Dedifferentiated amniotic fluid mesenchymal stem cell (primary cell): ENCODE measurements around the gene SMYD3.

ENCODE experiments used
- DNase-seq: peaks from one replicate; pipeline ENCODE4 v3.0.0-alpha.2; 2016; ENCODE audit errors: extremely low spot score

Gene SMYD3

GRCh38 chr1:246170574-246171261, 336.4 kb downstream of the SMYD3 start:
- no peak for DNase-seq

- DNase-seq = no peak
Measured at GRCh38 chr1:246169486-246169885, 337.6 kb downstream of the SMYD3 start.

- DNase-seq = no peak
Measured at GRCh38 chr1:246169019-246169418, 338.1 kb downstream of the SMYD3 start.

GRCh38 chr1:246166841-246167240, 340.2 kb downstream of the SMYD3 start:
- DNase-seq = no peak

GRCh38 chr1:246165826-246166709, 341.0 kb downstream of the SMYD3 start:
- no peak for DNase-seq

GRCh38 chr1:246164764-246165163, 342.3 kb downstream of the SMYD3 start:
- DNase-seq = no peak

- no peak for DNase-seq
Measured at GRCh38 chr1:246162560-246162959, 344.5 kb downstream of the SMYD3 start.

- peak; percentile 67 for DNase-seq
Measured at GRCh38 chr1:246161626-246162025, 345.5 kb downstream of the SMYD3 start.

GRCh38 chr1:246160905-246161304, 346.2 kb downstream of the SMYD3 start:
- DNase-seq = no peak

- DNase-seq = no peak
Measured at GRCh38 chr1:246160374-246160773, 346.7 kb downstream of the SMYD3 start.

GRCh38 chr1:246159279-246160227, 347.5 kb downstream of the SMYD3 start:
- no peak for DNase-seq

- no peak for DNase-seq
Measured at GRCh38 chr1:246158131-246158530, 348.9 kb downstream of the SMYD3 start.

- DNase-seq = no peak
Measured at GRCh38 chr1:246157516-246157915, 349.6 kb downstream of the SMYD3 start.

- no peak for DNase-seq
Measured at GRCh38 chr1:246156847-246157246, 350.2 kb downstream of the SMYD3 start.

- DNase-seq = no peak
Measured at GRCh38 chr1:246155923-246156322, 351.2 kb downstream of the SMYD3 start.

- DNase-seq = no peak
Measured at GRCh38 chr1:246153796-246154212, 353.3 kb downstream of the SMYD3 start.

- DNase-seq = no peak
Measured at GRCh38 chr1:246152986-246153431, 354.1 kb downstream of the SMYD3 start.

- no peak for DNase-seq
Measured at GRCh38 chr1:246151796-246152434, 355.2 kb downstream of the SMYD3 start.

GRCh38 chr1:246149543-246149942, 357.5 kb downstream of the SMYD3 start:
- no peak for DNase-seq

GRCh38 chr1:246147524-246148461, 359.3 kb downstream of the SMYD3 start:
- DNase-seq = no peak
